H1 (cell line): ENCODE data around the gene PTPRE.

Source experiments
- BRCA1 ChIP-seq: IDR thresholded peaks from 2 replicates; pipeline ENCODE4 v1.6.1; 2012; ENCODE audit warnings: low read depth, low read length, improper control_type of control experiment
- CTCF ChIP-seq, 3 experiments: IDR thresholded peaks; 1 replicate in 2 of 3; 2 replicates in 1 of 3; pipeline versions ENCODE4 v1.5.1 to v1.6.1; 2011; ENCODE audit warnings: low read length in 3 of 3, mild to moderate bottlenecking in 3 of 3, inconsistent platforms in 2 of 3, low read depth in 1 of 3, moderate library complexity in 1 of 3; ENCODE audit not compliant: insufficient read depth in 1 of 3; ENCODE audit errors: control extremely low read depth in 1 of 3
- HDAC6 ChIP-seq: IDR thresholded peaks from one replicate; pipeline ENCODE4 v1.7.1; 2012; ENCODE audit warnings: low read depth, mild to moderate bottlenecking, inconsistent platforms, low read length, moderate library complexity
- MAX ChIP-seq: IDR thresholded peaks from 2 replicates; pipeline ENCODE4 v1.6.1; 2012; ENCODE audit warnings: inconsistent platforms
- POLR2A ChIP-seq, 2 experiments: IDR thresholded peaks; 1 replicate in 1 of 2; 2 replicates in 1 of 2; pipeline ENCODE4 v1.6.1; 2011; ENCODE audit warnings: low read depth in 2 of 2, low read length in 2 of 2, mild to moderate bottlenecking in 2 of 2; ENCODE audit errors: control extremely low read depth in 1 of 2
- SIN3A ChIP-seq, 2 experiments: IDR thresholded peaks in 1 of 2; conservative IDR thresholded peaks in 1 of 2; 2 replicates each; pipeline ENCODE4 v1.6.1; 2011 to 2012; ENCODE audit warnings: low read length in 2 of 2, improper control_type of control experiment in 1 of 2, low read depth in 1 of 2, mild to moderate bottlenecking in 1 of 2

GRCh38 chr10:127928021-127928806, 21.3 kb downstream of the PTPRE start:
- TF ChIP-seq SIN3A (conservative IDR thresholded peaks at IDR 0.05 in 1 of 2, IDR thresholded peaks at IDR 0.05 in 1 of 2; ENCODE audit: low read depth in 1 of 2, low read length in 2 of 2), result no peak
- TF ChIP-seq HDAC6, result no peak
- no peak for TF ChIP-seq BRCA1
- TF ChIP-seq CTCF (IDR thresholded peaks at IDR 0.05; ENCODE audit: control extremely low read depth in 1 of 3, insufficient read depth in 1 of 3, low read depth in 1 of 3, low read length in 3 of 3), result no peak
- TF ChIP-seq MAX, result no peak
- TF ChIP-seq POLR2A (IDR thresholded peaks at IDR 0.05; ENCODE audit: control extremely low read depth in 1 of 2, low read depth in 2 of 2, low read length in 2 of 2), result no peak
